ENCODE results near the gene PLCD1.
A peak's percentile ranks its signal among the peaks of the same experiment; 100 is the strongest.

PLCD1 gene

DNA sequence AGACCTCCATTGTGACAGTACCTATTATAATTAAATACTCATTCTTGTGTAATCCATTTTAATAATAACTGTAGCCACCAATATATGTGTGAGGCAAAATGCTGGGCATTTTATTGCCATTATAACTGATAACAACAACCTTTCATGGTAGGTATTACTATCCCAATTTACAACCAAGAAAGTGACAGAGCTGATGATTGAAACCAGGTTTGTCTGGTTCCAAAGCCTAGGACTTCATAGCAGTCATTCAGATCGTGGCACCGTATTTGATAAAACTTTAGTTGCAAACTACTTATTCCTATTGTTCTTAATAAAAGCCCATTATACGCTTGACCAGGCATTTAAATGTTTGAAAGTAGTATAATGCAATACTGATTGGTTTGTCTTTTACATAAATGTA is 65.3 kb downstream of the PLCD1 start:
- Mint-ChIP-seq H3K9me3 (ENCODE audit: low read depth) (no peaks in the 10 kb centered on the region), H3K4me3 (no peak overlapping the region), H3K27me3 (no peaks in the 10 kb centered on the region), H3K36me3 (no peaks in the 10 kb centered on the region), H3K4me1 (ENCODE audit: low read depth) (no peaks in the 10 kb centered on the region), H3K27ac (no peak overlapping the region)

DNA sequence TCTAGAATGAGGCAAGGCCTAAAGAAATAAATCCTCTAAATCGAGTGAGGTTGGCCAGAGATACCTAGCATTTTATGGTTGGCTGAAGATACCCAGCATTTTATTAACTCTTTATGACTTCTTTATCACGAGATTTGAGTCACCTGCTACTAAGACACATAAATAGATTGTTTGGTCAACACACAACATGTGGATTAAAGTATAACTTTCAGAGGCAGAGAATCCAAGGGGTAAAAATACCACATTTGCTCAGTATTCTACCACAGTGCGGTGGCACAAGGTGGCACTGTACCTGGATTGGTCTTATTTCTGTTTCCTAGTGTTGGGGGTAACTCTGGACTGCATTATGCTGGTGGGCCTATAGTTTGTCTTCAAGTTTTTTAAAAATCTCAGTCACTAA is 65.8 kb downstream of the PLCD1 start:
- Mint-ChIP-seq H3K9me3 (ENCODE audit: low read depth) (no peaks in the 10 kb centered on the region), H3K36me3 (no peaks in the 10 kb centered on the region)

DNA sequence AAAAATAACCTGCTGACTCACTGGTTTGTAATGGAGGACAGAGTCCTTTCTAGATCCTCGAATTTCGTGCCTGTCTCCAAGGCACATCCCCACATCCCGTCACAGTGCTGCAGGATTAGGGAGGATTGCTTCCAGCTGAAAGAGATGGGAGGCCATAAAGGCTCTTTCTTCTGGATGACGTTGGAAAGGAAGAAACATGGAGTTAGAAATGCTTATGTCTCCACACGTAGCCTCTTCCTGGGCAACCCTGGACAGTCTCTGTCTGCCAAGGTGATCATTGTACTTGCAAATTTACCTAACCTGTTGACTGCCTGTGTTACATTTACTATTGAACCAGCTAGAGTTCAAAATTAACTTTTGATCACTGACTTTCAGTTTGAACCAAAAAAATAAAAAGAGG is 66.4 kb downstream of the PLCD1 start:
- Mint-ChIP-seq H3K27me3 (no peaks in the 10 kb centered on the region), H3K4me1 (ENCODE audit: low read depth) (no peaks in the 10 kb centered on the region), H3K9me3 (ENCODE audit: low read depth) (no peaks in the 10 kb centered on the region), H3K4me3 (no peak overlapping the region), H3K36me3 (no peaks in the 10 kb centered on the region), H3K27ac (no peak overlapping the region)

More for the DNA sequence above, 65.8 kb downstream of the PLCD1 start:
- H3K4me3 Mint-ChIP-seq, result no peak overlapping the region
- H3K27me3 Mint-ChIP-seq, result no peaks in the 10 kb centered on the region
- no peak overlapping the region for H3K27ac Mint-ChIP-seq
- H3K4me1 Mint-ChIP-seq (ENCODE audit: low read depth), result no peaks in the 10 kb centered on the region

DNA sequence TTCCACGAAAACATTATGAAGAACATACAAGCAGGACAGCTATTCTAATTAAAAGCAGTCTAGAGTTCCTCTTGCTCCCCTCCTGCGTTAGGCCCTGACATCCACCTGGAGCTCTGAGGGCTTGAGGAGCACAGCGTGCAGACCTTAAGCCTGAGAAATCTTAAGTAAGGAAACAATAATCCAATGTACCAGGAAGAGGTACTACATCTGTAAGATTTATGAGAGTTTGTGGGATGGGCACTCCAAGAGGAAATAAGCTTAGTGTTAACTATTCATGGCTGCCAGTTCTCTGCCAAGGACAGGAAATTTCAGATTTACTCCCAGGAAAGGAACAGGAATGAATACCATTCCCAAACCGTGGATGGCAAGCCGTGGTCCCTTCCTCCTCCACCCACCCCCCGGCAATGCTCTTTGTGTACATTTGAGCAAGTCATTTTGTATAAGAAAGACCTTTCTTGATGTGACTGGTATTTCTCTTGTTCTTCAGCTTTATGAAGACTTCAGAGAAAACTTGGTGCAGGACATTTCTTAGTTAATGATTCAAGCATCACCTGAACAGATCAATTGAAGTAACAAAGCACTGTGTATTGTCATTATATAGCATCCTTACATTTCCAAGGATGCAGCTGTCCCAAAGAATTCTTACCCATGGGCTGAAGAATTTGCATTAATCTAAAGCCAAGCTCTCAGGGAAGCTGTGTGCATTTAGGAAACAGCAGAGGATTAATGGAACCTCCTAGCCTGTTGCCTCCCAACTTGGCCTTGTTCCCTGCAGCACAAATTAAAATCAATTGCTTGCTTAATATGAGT is 67.6 kb downstream of the PLCD1 start:
- H3K27ac Mint-ChIP-seq, result no peak overlapping the region
- no peaks in the 10 kb centered on the region for H3K9me3 Mint-ChIP-seq (ENCODE audit: low read depth)
- no peaks in the 10 kb centered on the region for H3K36me3 Mint-ChIP-seq
- no peaks in the 10 kb centered on the region for H3K27me3 Mint-ChIP-seq
- H3K4me3 Mint-ChIP-seq, result no peak overlapping the region
- peaks cover 11% of the 10 kb centered on the region for H3K4me1 Mint-ChIP-seq (ENCODE audit: low read depth)

DNA sequence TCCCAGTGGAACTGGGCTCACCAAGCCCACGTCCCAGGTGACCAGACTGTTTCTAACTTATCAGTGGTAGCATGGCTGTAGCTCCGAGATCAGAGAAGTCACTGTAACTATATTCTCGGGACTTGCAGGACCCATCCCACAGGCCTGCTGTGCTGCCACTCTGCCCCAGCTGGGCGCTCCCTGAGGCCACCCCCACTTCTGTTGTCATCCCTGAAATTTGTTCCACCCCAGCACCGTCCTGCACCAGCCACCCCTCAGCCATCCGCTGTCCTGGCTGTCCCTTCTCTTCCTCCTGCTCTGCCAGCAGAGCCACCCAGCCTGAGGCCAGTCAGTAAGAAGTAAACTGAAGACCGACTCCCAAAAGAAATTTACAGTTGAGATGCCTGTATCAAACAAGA is 71.9 kb downstream of the PLCD1 start:
- no peaks in the 10 kb centered on the region for H3K9me3 Mint-ChIP-seq (ENCODE audit: low read depth)
- H3K4me3 Mint-ChIP-seq, result peak overlapping the region; percentile 53
- no peaks in the 10 kb centered on the region for H3K36me3 Mint-ChIP-seq
- H3K27ac Mint-ChIP-seq, result peak overlapping the region; percentile 88
- H3K4me1 Mint-ChIP-seq (ENCODE audit: low read depth), result peaks cover 27% of the 10 kb centered on the region
- H3K27me3 Mint-ChIP-seq, result no peaks in the 10 kb centered on the region

All from activated naive CD8-positive, alpha-beta T cell (primary cell).